Measurements from ENCODE around the gene LDB2.

DNA sequence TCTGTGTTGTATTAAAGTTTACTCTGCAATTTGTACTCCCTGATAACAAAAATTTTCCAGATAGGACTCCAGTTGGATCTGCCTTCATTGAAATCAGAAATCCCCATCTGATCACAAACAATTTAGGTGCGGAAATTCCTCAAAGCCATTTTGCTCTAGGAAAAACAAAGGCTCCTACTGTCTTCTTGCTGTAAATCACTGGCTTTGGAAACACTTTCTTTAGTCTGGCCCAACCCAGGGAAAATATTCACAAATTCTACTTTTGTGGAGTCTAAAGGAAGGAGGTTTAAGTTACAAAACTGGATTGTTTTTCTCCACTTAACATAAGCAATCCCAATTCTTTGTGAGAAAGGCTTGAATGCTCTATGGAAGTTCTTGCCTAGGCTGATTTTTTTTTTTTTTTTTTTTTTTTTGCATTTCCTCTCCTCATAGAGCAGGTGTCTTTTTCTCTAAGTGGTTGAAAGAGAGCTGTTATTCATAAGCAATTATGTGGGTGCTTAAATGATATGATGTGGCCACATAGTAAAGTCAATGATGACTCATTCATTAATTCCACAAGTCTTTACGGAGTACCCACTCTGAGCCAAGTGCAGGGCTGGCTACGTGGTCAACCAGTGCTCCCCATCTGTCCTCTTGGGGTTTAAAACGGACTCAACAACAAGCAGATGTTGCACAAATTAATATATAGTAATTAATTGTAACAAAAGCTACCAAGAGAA lies 261.4 kb downstream of the LDB2 start:
- TF ChIP-seq CTCF (IDR thresholded peaks at IDR 0.05; ENCODE audit: low read length) = no peak
- no peak for TF ChIP-seq EZH2 (optimal IDR thresholded peaks at IDR 0.05; ENCODE audit: low read depth, low read length)

Data from MM.1S (cell line).